Neural cell (in vitro differentiated cells): ENCODE results near the gene SDHC.

Experiments used
- CTCF ChIP-seq: fragments of 450-650 bp; IDR thresholded peaks from 2 replicates; pipeline ENCODE4 v1.5.1; 2014; ENCODE audit warnings: antibody characterized with exemption, mild to moderate bottlenecking, moderate library complexity; ENCODE audit not compliant: poor library complexity, severe bottlenecking
- EP300 ChIP-seq: fragments of 450-650 bp; conservative IDR thresholded peaks from 2 replicates; pipeline ENCODE4 v1.6.1; 2014; ENCODE audit warnings: antibody characterized with exemption, mild to moderate bottlenecking, moderate library complexity; ENCODE audit not compliant: poor library complexity, severe bottlenecking
- POLR2AphosphoS5 ChIP-seq: IDR thresholded peaks from 2 replicates; pipeline ENCODE4 v1.6.1; 2012
- REST ChIP-seq: IDR thresholded peaks from 2 replicates; pipeline ENCODE4 v1.6.1; 2012; ENCODE audit warnings: borderline replicate concordance
- SMC3 ChIP-seq: fragments of 450-650 bp; conservative IDR thresholded peaks from 2 replicates; pipeline ENCODE4 v1.6.1; 2014; ENCODE audit warnings: antibody characterized with exemption, mild to moderate bottlenecking, moderate library complexity; ENCODE audit not compliant: poor library complexity
- TAF1 ChIP-seq: IDR thresholded peaks from 2 replicates; pipeline ENCODE4 v1.6.1; 2012; ENCODE audit warnings: low read depth

DNA sequence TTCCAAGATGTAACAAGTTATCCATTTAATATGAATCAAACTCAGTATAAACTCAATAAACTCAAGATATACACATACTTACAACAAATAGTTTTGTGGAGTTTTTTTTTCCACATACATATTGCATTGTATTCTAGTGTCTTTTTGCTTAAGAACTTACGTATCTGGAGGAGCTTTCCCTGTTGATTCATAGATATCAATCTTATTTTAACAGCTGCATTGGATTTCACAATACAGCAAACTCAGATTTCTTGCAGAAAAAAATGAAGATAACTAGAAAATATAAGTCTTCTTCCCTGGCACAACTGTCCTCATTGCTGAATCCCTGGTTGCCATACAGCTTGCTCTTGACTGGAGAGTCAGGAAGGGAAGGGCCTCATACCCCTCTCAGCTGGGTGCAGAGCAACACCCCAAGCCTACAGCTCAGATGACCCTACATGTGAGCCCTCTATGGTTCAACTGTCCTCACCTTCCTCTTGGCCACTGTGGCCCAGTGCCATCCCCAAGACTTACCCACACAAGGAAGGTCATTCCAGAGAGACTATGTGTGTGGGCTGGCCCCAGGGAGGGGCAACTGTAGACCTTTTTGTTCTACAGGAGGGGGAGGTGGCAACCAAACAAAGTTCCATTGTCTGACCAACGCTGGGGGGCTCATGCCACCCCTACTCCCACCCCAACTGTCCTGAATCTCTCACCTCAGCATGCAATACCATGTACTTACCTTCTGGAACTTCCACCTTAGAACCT is 6.1 kb upstream of the SDHC start:
- TF ChIP-seq CTCF, result no peak
- TF ChIP-seq TAF1, result no peak
- no peak for TF ChIP-seq SMC3
- TF ChIP-seq REST, result no peak
- no peak for TF ChIP-seq EP300
- TF ChIP-seq POLR2AphosphoS5, result no peak
